GM19372 (cell line): Measurements from ENCODE around the gene GRIA1.

Experiments used
- ATAC-seq: cut with Tn5 transposase; IDR thresholded peaks from one replicate; pipeline ENCODE4 v1.9.1; 2021; ENCODE audit warnings: mild to moderate bottlenecking, low read depth, moderate library complexity; ENCODE audit not compliant: unreplicated experiment

The GRIA1 gene

DNA sequence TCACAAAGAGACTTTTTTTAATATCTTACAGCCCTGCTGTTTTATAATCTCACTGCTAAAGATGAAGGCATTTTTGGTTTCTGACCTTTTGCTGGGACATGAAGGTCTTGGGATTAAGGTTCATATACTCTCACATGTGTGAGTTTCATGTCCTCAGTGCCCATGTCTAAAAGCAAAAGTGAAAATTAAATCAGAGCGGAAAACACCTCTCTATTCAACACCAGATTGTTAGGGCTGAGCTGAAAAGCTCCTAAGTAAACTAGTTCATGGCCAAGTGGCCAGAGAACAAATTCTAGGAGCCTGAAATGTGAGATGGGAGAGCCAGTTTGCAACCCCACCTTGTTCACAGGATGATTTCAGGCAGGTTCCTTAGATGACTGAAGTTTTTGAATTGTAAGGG is 110.9 kb downstream of the GRIA1 start:
- peak; percentile 64 for ATAC-seq

DNA sequence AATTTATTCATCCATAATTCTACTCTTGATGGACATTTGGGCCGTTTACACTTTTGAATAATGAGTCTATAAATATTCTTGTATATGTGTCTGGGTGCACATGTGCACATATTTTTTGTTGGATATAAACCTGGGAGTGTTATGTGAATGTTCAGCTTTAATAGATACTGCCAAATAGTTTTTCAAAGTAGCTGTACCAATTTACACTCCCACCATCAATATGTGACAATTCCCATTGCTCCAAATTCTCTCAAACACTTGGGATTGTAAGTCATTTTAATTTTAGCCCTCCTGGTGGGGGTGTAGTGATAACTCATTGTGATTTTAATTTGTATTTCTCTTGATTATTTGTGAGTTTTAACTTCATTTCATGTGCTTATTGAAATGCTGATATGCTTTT is 114.9 kb downstream of the GRIA1 start:
- ATAC-seq: no peak

GRCh38 chr5:153610009-153610408 is 119.5 kb downstream of the GRIA1 start:
- ATAC-seq: no peak

DNA sequence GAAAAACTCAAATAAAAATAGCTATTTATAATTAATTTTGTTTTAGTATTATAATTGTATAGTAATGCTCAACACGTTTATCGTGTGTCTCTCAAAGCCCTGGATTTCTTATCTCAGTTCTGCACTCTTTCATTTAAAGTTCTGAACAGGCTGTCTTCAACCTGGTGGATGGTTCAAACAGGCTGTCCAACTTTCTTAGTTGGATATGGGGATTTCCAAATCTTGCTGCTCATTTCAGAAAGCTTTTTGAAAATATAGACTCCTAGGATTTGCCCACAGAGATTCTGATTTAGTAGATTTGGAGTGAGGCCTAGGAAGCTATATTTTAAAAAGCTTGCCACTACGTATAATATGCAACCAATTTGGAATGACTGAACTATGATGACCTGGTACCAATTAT is 120.3 kb downstream of the GRIA1 start:
- ATAC-seq: no peak

DNA sequence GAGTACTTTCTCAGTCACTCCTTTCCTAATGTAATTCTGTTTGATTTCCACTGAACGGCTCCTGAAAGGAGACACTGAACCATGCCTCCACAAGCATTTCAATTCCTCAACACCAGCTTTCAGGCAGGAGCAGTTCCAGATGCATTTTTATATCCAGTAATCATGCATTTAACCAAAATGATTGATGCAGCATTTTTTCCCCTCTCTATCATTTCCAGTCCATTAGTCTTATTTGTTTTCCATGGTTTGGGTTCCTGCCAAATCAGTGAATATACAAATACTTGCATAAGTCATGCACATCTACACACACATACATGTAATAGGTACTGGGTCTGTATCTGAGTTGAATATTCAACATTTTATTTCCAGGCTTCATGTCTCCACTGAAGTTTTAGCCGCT is 122.7 kb downstream of the GRIA1 start:
- ATAC-seq: no peak

DNA sequence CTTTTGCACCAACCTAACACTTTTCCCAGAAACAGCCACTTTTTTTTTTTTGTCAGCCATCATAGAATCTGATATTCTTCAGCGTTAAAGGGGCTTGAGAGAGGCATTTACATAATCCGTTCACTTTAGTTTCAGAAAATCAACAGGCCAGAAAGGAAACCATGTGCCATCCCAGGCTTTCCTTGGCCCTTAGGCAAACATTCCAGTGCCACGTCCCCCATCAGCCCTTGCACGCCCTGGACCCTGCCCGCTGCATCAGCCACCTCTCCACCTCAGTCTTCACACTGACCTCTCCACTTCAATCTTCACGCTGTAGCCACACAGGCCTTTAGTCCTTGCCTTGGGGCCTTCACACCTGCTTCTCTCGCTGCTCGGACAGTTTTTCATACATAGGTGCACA is 123.2 kb downstream of the GRIA1 start:
- ATAC-seq: no peak

GRCh38 chr5:153617190-153617589 is 126.7 kb downstream of the GRIA1 start:
- ATAC-seq: no peak

DNA sequence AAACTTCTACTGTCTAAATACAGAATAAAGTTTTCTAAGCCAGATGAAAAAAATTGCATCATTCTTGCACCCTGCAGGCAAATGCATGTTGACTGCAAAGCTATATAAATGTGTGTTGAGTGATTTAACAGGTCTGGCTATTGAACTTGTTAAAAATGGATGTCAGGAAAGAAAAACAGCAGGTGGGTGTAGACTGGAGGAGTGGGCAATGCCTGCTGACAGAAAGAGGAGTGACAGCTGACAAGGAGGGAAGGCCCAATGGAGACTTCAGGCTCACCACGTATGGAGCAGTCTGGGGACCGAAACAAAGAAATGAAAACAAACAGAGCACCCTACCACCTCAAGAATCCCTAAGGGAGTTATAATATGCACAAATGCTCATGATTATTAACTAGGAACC is 127.8 kb downstream of the GRIA1 start:
- ATAC-seq: no peak

GRCh38 chr5:153618867-153619266 is 128.4 kb downstream of the GRIA1 start:
- ATAC-seq: no peak

GRCh38 chr5:153619771-153620170 is 129.3 kb downstream of the GRIA1 start:
- no peak for ATAC-seq

- no peak for ATAC-seq
Observed at GRCh38 chr5:153623124-153623523, 132.7 kb downstream of the GRIA1 start.

DNA sequence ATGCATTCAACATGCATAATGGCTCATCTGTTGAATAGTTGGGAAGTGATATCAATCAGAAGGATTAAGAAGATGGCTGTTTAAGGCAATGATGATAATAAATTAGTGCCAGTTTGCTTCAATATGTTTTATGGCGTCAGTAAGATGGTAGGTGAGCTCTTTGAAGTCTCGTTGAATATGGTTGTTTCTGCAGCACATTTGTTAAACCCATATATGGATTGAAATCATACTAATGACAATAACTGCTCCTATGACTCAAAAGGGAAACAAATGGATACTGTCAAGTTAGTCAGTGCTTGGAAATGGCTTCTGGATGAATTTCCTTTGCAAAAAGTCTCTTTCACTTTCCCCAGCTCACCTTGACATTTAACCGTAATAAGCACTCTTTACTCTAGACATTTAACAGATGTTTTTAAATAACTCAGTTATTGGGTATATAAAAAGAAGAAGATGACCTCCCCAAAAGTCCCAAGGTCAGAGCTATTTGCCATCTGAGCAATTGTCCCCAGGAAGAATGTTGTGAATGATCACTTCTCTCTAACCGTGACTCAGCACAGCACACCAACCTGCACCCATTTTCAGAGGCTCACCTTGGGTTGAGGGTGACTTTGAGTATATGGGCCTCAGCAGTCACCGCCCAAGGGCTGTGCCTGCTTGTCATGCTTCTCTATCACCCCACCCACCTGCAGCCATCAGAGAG is 133.4 kb downstream of the GRIA1 start:
- no peak for ATAC-seq

DNA sequence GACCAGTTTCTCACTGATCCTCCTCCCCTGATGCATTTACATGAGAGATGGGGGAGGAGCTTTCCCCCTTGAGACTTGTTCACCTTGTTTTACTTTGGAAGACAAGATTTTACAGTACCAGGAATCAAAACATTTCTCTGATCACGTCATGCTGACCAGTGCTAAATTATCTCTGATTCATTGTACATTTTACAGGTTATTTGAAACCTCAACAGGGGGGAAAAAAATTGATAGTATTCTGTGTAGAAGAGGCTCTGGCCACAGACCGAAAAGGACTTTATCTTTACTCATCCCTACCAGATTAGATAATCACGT is 133.9 kb downstream of the GRIA1 start:
- no peak for ATAC-seq

- no peak for ATAC-seq
Observed at GRCh38 chr5:153625826-153626354, 135.4 kb downstream of the GRIA1 start.

DNA sequence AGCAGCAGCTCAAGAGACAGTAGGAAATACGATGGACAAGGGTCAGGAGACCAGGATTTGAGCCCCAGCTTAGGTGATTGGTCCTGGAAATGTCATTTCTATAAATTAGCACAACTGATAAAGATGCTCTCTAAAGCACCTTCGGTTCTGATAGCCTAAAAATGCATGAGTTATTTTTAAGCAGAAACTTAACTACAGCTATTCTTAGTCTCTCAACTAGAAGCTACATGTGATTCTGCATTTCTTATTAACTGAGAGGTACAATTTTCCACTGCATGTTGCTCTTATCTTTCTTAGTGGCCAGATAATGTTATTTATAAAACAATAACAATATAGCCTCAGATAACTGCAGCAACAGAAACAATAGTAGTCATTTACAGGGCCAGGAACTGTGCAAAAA is 136.4 kb downstream of the GRIA1 start:
- no peak for ATAC-seq

GRCh38 chr5:153629027-153629895 is 138.8 kb downstream of the GRIA1 start:
- no peak for ATAC-seq

DNA sequence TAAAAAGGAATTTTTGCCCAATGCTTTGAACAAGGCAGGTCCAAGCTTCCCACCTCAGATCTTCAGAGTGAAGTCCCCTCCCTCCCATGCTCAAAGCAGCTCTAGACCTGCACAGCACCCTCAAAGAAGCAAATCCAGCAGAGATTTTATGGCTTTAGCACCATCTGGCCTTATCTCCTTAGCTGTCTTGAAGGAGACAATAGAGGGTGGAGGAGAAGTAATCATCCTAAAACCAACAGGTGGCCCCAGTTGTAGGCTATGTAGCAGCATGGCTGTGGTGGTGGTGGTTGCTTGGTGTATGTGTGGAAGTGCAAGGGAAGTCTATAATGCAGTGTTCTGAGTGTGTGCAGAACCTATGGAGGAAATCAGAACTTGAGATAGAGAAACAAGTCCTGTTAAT is 140.1 kb downstream of the GRIA1 start:
- no peak for ATAC-seq

DNA sequence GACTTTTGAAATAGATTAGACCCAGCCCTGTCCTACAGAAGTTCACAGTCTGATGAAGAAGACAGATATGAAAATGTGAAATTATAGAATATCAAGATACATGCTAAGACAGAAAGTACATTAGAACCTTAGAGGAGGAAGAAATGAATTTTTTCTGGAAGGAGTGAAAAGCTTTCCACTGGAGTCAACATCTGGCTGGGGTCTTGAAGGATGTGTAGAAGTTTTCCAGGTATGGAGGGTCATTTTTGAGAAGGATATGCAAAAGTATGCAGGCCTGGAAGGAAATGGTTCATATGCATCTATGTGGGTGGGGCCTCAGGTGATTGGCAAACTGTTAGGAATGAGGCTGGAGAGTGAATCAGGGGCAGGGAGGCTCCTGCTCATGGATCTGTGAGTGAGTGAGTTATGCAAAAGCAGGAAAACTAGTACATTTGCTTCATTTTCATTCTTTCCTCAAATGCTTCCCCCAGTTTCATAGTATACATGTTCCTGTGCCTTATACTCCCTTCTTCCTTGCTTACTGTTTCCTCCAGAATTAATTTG is 142.3 kb downstream of the GRIA1 start:
- no peak for ATAC-seq

DNA sequence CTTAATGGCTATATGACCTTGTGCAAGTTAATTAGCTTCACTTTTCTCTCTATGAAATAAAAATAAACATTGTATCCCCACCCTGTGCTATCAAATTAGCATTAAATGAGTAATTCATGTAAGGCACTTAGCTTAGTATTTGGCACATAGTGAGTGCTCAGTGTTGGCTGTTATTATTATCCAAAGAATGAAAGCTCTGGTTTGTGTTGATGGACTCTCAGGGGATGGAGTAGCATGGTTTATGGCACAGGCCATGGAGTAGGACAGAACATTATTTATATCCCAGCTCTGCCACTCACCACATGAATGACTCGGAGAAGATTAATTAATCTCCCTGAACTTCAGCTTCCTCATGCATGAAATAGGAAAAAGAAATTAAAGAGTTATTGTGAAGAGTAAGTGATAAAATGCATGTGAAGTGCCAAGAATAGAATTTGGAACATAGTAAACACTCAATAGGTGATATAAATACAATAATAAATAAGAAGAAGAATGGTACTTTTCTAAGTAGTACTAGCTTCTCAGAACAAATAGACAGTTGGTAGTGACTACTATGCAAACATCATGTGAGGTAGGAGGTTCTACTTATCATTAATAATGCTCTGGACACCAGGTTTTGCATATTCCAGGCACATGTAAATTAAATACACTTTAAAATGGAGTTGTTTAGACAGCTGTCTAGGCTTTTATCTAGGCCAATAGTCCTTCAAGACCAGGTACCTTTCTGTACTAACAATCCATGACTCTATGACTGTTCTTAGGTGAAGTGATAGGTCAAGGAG is 146.4 kb downstream of the GRIA1 start:
- no peak for ATAC-seq

- ATAC-seq: no peak
Observed at GRCh38 chr5:153640293-153640692, 149.8 kb downstream of the GRIA1 start.

DNA sequence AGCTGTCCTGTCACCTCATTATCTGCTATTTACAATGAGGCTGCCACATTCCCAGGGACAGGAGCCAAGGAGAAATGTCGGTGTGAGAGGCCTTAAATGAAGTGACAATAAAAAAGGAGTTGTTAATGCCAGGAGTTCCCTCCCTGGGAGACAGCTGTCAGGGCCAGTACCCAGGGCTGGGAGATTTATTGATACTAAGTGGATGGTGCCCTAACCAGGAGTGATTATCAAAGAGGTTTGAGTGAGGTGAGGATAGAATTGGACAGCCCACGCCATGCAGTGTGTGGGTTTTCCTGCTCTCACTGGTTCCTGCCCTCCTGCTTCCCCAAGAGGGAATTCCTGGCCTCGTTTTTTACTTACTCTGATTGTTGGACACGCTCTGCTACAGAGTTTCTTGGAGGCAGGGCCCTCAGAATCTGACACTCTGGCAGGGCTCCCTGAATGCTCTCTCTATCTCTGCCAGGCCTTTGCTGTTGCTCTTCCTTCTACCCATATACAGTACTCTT is 150.8 kb downstream of the GRIA1 start:
- ATAC-seq: no peak
